GM21825 (cell line): ENCODE measurements around the gene CHD3.
A peak's percentile ranks its signal among the peaks of the same experiment; 100 is the strongest.
"Not testable (repeated sequence)": the region's sequence is repeated elsewhere in the genome, so short reads cannot be mapped to it uniquely, and the experiment has no call there.

ENCODE experiments used
- ATAC-seq: cut with Tn5 transposase; IDR thresholded peaks from one replicate; pipeline ENCODE4 v1.9.1; 2021; ENCODE audit warnings: mild to moderate bottlenecking, moderate library complexity; ENCODE audit not compliant: unreplicated experiment

CHD3 gene

GRCh38 chr17:7930841-7931631 is 42.4 kb downstream of the CHD3 start:
- ATAC-seq: no peak

GRCh38 chr17:7931709-7932482 is 43.3 kb downstream of the CHD3 start, which contains the start of the genes CNTROB and TRAPPC1:
Gene CNTROB (plus strand): TSS chr17:7932206. CDS start chr17:7933080, 874 bp downstream.
Gene TRAPPC1 (minus strand): TSS chr17:7931946. CDS start chr17:7931829, 117 bp downstream.
- peak; percentile 86 for ATAC-seq

GRCh38 chr17:7932483-7932891 is 43.9 kb downstream of the CHD3 start:
- ATAC-seq: no peak

- no peak for ATAC-seq
These were observed 44.4 kb downstream of the CHD3 start for GRCh38 chr17:7932949-7933348.

GRCh38 chr17:7935859-7936258 is 47.3 kb downstream of the CHD3 start:
- no peak for ATAC-seq

- ATAC-seq: no peak
These were observed 51.4 kb downstream of the CHD3 start for GRCh38 chr17:7940034-7940433.

GRCh38 chr17:7940743-7941142 is 52.2 kb downstream of the CHD3 start:
- ATAC-seq: no peak

GRCh38 chr17:7943291-7943690 is 54.7 kb downstream of the CHD3 start:
- no peak for ATAC-seq

GRCh38 chr17:7944326-7944725 is 55.7 kb downstream of the CHD3 start:
- ATAC-seq: no peak

- no peak for ATAC-seq
These were observed 57.1 kb downstream of the CHD3 start for GRCh38 chr17:7945651-7946050.

GRCh38 chr17:7946441-7946840 is 57.9 kb downstream of the CHD3 start:
- ATAC-seq: no peak

GRCh38 chr17:7947651-7948050 is 59.1 kb downstream of the CHD3 start:
- ATAC-seq: no peak

GRCh38 chr17:7950578-7950977 is 62.0 kb downstream of the CHD3 start:
- ATAC-seq: no peak

GRCh38 chr17:7951143-7951792 is 62.7 kb downstream of the CHD3 start:
- peak; percentile 81 for ATAC-seq

- not testable (repeated sequence) for ATAC-seq
These were observed 64.7 kb downstream of the CHD3 start for GRCh38 chr17:7953266-7953665.

GRCh38 chr17:7955414-7956227 is 67.0 kb downstream of the CHD3 start:
- ATAC-seq: no peak

- ATAC-seq: no peak
These were observed 67.8 kb downstream of the CHD3 start for GRCh38 chr17:7956228-7956965.

- no peak for ATAC-seq
These were observed 71.1 kb downstream of the CHD3 start for GRCh38 chr17:7959503-7960253.

- no peak for ATAC-seq
These were observed 72.8 kb downstream of the CHD3 start for GRCh38 chr17:7961421-7961820.
